ENCODE measurements around the gene CLBA1. TPM values are rescaled to one million over a fixed set of nuclear protein-coding genes. Genes with fewer than 3 reads are reported as not detected.
A peak's percentile ranks its signal among the peaks of the same experiment; 100 is the strongest.

CLBA1 gene
- total RNA-seq, 3 donors from 2014 or later: 4.5 to 17.0 (median 8.8) TPM

- no peak overlapping the region for H3K27ac ChIP-seq
- peaks cover 0 to 7% of the 10 kb centered on the region in 2 donors for H3K4me1 ChIP-seq
- no peaks in the 10 kb centered on the region for H3K9me3 ChIP-seq
- H3K27me3 ChIP-seq: no peaks in the 10 kb centered on the region
- no peaks in the 10 kb centered on the region for H3K36me3 ChIP-seq
- H3K4me3 ChIP-seq: no peak overlapping the region
- DNase-seq (ENCODE audit: low spot score in 2 of 2): no peak
- TF ChIP-seq POLR2A (IDR thresholded peaks at IDR 0.05): no peak
- TF ChIP-seq CTCF (IDR thresholded peaks at IDR 0.05): no peak
- intact Hi-C loops (cut with DNase I; ENCODE audit: low total_unique reads): no loop called here
Measured at GRCh38 chr14:105010106-105010505, 24.5 kb downstream of the CLBA1 start.

- H3K9me3 ChIP-seq: no peaks in the 10 kb centered on the region
- H3K4me1 ChIP-seq: peaks cover 0 to 7% of the 10 kb centered on the region in 2 donors
- H3K36me3 ChIP-seq: no peaks in the 10 kb centered on the region
- H3K4me3 ChIP-seq: no peak overlapping the region
- intact Hi-C loops (cut with DNase I; ENCODE audit: low total_unique reads): no loop called here
- no peaks in the 10 kb centered on the region for H3K27me3 ChIP-seq
- no peak overlapping the region for H3K27ac ChIP-seq
- no peak for TF ChIP-seq POLR2A (IDR thresholded peaks at IDR 0.05)
- no peak for TF ChIP-seq CTCF (IDR thresholded peaks at IDR 0.05)
- no peak for TF ChIP-seq POLR2AphosphoS5 (IDR thresholded peaks at IDR 0.05)
- DNase-seq (ENCODE audit: low spot score in 2 of 2): no peak
Measured at GRCh38 chr14:105010891-105011291, 25.3 kb downstream of the CLBA1 start.

- no peak for TF ChIP-seq POLR2A (IDR thresholded peaks at IDR 0.05)
- no peak for TF ChIP-seq CTCF (IDR thresholded peaks at IDR 0.05)
- TF ChIP-seq POLR2AphosphoS5 (IDR thresholded peaks at IDR 0.05): no peak
- Histone ChIP-seq H3K36me3 (no peaks in the 10 kb centered on the region), H3K4me1 (peaks cover 0 to 7% of the 10 kb centered on the region in 2 donors), H3K4me3 (no peak overlapping the region), H3K27me3 (no peaks in the 10 kb centered on the region), H3K27ac (no peak overlapping the region), H3K9me3 (no peaks in the 10 kb centered on the region)
- DNase-seq (ENCODE audit: low spot score in 2 of 2): no peak
- intact Hi-C loops (cut with DNase I; ENCODE audit: low total_unique reads): no loop called here
Measured at GRCh38 chr14:105011312-105011990, 25.9 kb downstream of the CLBA1 start.

- Histone ChIP-seq H3K27ac (no peak overlapping the region), H3K9me3 (no peaks in the 10 kb centered on the region), H3K4me3 (no peak overlapping the region), H3K4me1 (peaks cover 0 to 7% of the 10 kb centered on the region in 2 donors), H3K36me3 (no peaks in the 10 kb centered on the region), H3K27me3 (no peaks in the 10 kb centered on the region)
- no peak for DNase-seq (ENCODE audit: low spot score in 2 of 2)
- intact Hi-C loops (cut with DNase I; ENCODE audit: low total_unique reads): no loop called here
- TF ChIP-seq POLR2AphosphoS5 (IDR thresholded peaks at IDR 0.05): no peak
- no peak for TF ChIP-seq POLR2A (IDR thresholded peaks at IDR 0.05)
- peak in 1 of 3 donors; percentile 47 for TF ChIP-seq CTCF (IDR thresholded peaks at IDR 0.05)
Measured at GRCh38 chr14:105012171-105012985, 26.8 kb downstream of the CLBA1 start.

- H3K36me3 ChIP-seq: no peaks in the 10 kb centered on the region
- TF ChIP-seq POLR2AphosphoS5 (IDR thresholded peaks at IDR 0.05) (no peak), CTCF (IDR thresholded peaks at IDR 0.05) (no peak), POLR2A (IDR thresholded peaks at IDR 0.05) (no peak)
- H3K27me3 ChIP-seq: no peaks in the 10 kb centered on the region
- no peak overlapping the region for H3K27ac ChIP-seq
- intact Hi-C loops (cut with DNase I; ENCODE audit: low total_unique reads): no loop called here
- H3K9me3 ChIP-seq: no peaks in the 10 kb centered on the region
- no peak for DNase-seq (ENCODE audit: low spot score in 2 of 2)
- peaks cover 0 to 7% of the 10 kb centered on the region in 2 donors for H3K4me1 ChIP-seq
- no peak overlapping the region for H3K4me3 ChIP-seq
Measured at GRCh38 chr14:105013150-105013785, 27.7 kb downstream of the CLBA1 start.
